Esophagus muscularis mucosa (tissue), 4 donors: ENCODE measurements around the gene ARID5B. TPM values are rescaled to one million over a fixed set of nuclear protein-coding genes. Genes with fewer than 3 reads are reported as not detected.

Experiments
- DNase-seq: peaks from one replicate; pipeline ENCODE4 v3.0.0-alpha.2; 2017; ENCODE audit errors: extremely low spot score
- H3K27ac ChIP-seq, 4 donors: fragments of 200-600 bp; sonication (generic); replicated peaks in 1 of 4; 1 replicate in 3 of 4; 2 replicates in 1 of 4; pipeline ENCODE4 v1.5.1; 2016 to 2019; ENCODE audit warnings: mild to moderate bottlenecking in 1 of 4
- H3K27me3 ChIP-seq, 4 donors: fragments of 200-600 bp; sonication (generic); one replicate each; pipeline versions ENCODE4 v1.5.1 to v1.6.0; 2016 to 2019
- H3K36me3 ChIP-seq, 4 donors: fragments of 200-600 bp; sonication (generic); one replicate each; pipeline ENCODE4 v1.5.1; 2016 to 2019
- H3K4me1 ChIP-seq, 4 donors: fragments of 200-600 bp; sonication (generic); one replicate each; pipeline ENCODE4 v1.5.1; 2016 to 2019
- H3K4me3 ChIP-seq, 4 donors: fragments of 200-600 bp; sonication (generic); 1 replicate in 2 of 4; 2 replicates in 2 of 4; pipeline ENCODE4 v1.5.1; 2016 to 2019; ENCODE audit warnings: mild to moderate bottlenecking in 4 of 4, moderate library complexity in 1 of 4
- H3K9me3 ChIP-seq, 4 donors: fragments of 200-600 bp; sonication (generic); 1 replicate in 3 of 4; 2 replicates in 1 of 4; pipeline ENCODE4 v1.5.1; 2016 to 2019
- CTCF ChIP-seq, 3 experiments: fragments of 200-600 bp in 2 of 3; fragments of 450-650 bp in 1 of 3; sonication (generic) in 2 of 3; IDR thresholded peaks; one replicate each; pipeline ENCODE4 v1.5.1; 2017 to 2019; ENCODE audit warnings: antibody characterized with exemption in 3 of 3, mild to moderate bottlenecking in 2 of 3, moderate library complexity in 1 of 3
- EP300 ChIP-seq: sonication (generic); formaldehyde crosslinking; IDR thresholded peaks from one replicate; pipeline ENCODE4 v1.6.1; 2017; ENCODE audit warnings: antibody characterized with exemption
- POLR2A ChIP-seq: fragments of 450-650 bp; IDR thresholded peaks from one replicate; pipeline ENCODE4 v1.6.1; 2017; ENCODE audit warnings: antibody characterized with exemption, moderate library complexity, mild to moderate bottlenecking, low read depth
- POLR2AphosphoS5 ChIP-seq, 2 donors: sonication (generic); formaldehyde crosslinking; IDR thresholded peaks; one replicate each; pipeline ENCODE4 v1.6.1; 2017; ENCODE audit warnings: antibody characterized with exemption in 2 of 2
- WGBS: methylation state at CpG from one replicate; pipeline ENCODE4 v1.1.5; 2018; 5-methylcytosine and 5-hydroxymethylcytosine counted together
- intact Hi-C: fragments of 100-400 bp; cut with DNase I; formaldehyde crosslinking; loops from one replicate; pipeline ENCODE4 v1.15.1; 2023
- total RNA-seq, 4 donors: library from RNA; depleted of rRNA; stranded (reverse); fragments of >200 nt; gene quantifications; one replicate each; pipeline versions ENCODE4 v1.1.0 to v1.2.1, GENCODE V29; 2016

ARID5B gene
- total RNA-seq, 4 donors from 2014 or later = 33.6 to 150 (median 64.9) TPM

- no peaks in the 10 kb centered on the region for H3K9me3 ChIP-seq
- peaks cover 24 to 30% (median 24%) of the 10 kb centered on the region in 4 donors for H3K4me1 ChIP-seq
- DNase-seq = no peak
- TF ChIP-seq CTCF (IDR thresholded peaks at IDR 0.05) (no peak), POLR2A (no peak), POLR2AphosphoS5 (IDR thresholded peaks at IDR 0.05) (no peak), EP300 (no peak)
- no peak overlapping the region for H3K27ac ChIP-seq
- intact Hi-C loops = no loop called here
- peaks cover 0 to 3% (median 0%) of the 10 kb centered on the region in 4 donors for H3K36me3 ChIP-seq
- 97% methylated on average over 6 of the region's 6 CpGs for WGBS
- no peaks in the 10 kb centered on the region for H3K27me3 ChIP-seq
- H3K4me3 ChIP-seq = no peak overlapping the region
Observed at GRCh38 chr10:62012318-62012717, 110.8 kb downstream of the ARID5B start.

- H3K27ac ChIP-seq = no peak overlapping the region
- intact Hi-C loops = no loop called here
- DNase-seq = no peak
- peaks cover 0 to 3% (median 0%) of the 10 kb centered on the region in 4 donors for H3K36me3 ChIP-seq
- no peak overlapping the region for H3K4me3 ChIP-seq
- WGBS = 96% methylated on average over 3 of the region's 3 CpGs
- no peaks in the 10 kb centered on the region for H3K9me3 ChIP-seq
- H3K27me3 ChIP-seq = no peaks in the 10 kb centered on the region
- peaks cover 38 to 46% (median 42%) of the 10 kb centered on the region in 4 donors for H3K4me1 ChIP-seq
- TF ChIP-seq POLR2AphosphoS5 (IDR thresholded peaks at IDR 0.05) (no peak), POLR2A (no peak)
Observed at GRCh38 chr10:62014510-62014909, 113.0 kb downstream of the ARID5B start.

- no peak for TF ChIP-seq EP300
- TF ChIP-seq POLR2A = no peak
- TF ChIP-seq POLR2AphosphoS5 (IDR thresholded peaks at IDR 0.05) = no peak
- TF ChIP-seq CTCF (IDR thresholded peaks at IDR 0.05) = no peak
- DNase-seq = no peak
Observed at GRCh38 chr10:62015994-62016393, 114.5 kb downstream of the ARID5B start.

GRCh38 chr10:62016623-62017490 is 115.4 kb downstream of the ARID5B start:
- TF ChIP-seq EP300 (no peak), POLR2A (no peak), CTCF (IDR thresholded peaks at IDR 0.05) (no peak), POLR2AphosphoS5 (IDR thresholded peaks at IDR 0.05) (no peak)
- Histone ChIP-seq H3K9me3 (no peaks in the 10 kb centered on the region), H3K27ac (peak overlapping the region; percentile 64 to 80 (median 78)), H3K27me3 (no peaks in the 10 kb centered on the region), H3K4me3 (no peak overlapping the region), H3K4me1 (peaks cover 51 to 62% (median 57%) of the 10 kb centered on the region in 4 donors), H3K36me3 (peaks cover 0 to 3% (median 0%) of the 10 kb centered on the region in 4 donors)
- WGBS = 60% methylated on average over 10 of the region's 10 CpGs
- intact Hi-C loops = no loop called here
- no peak for DNase-seq

More at GRCh38 chr10:62015994-62016393, 114.5 kb downstream of the ARID5B start:
- Histone ChIP-seq H3K27me3 (no peaks in the 10 kb centered on the region), H3K27ac (peak overlapping the region in 2 of 4 donors; percentile 78 to 79), H3K4me1 (peaks cover 49 to 53% (median 50%) of the 10 kb centered on the region in 4 donors), H3K36me3 (peaks cover 0 to 3% (median 0%) of the 10 kb centered on the region in 4 donors), H3K9me3 (no peaks in the 10 kb centered on the region), H3K4me3 (no peak overlapping the region)
- 86% methylated on average over 1 of the region's 6 CpGs for WGBS
- intact Hi-C loops = no loop called here

GRCh38 chr10:62017491-62017870 is 116.0 kb downstream of the ARID5B start:
- Histone ChIP-seq H3K4me1 (peaks cover 51 to 68% (median 58%) of the 10 kb centered on the region in 4 donors), H3K27ac (peak overlapping the region; percentile 64 to 80 (median 78))
- intact Hi-C loops = no loop called here

More at GRCh38 chr10:62017491-62017870, 116.0 kb downstream of the ARID5B start:
- no peak for DNase-seq
- Histone ChIP-seq H3K36me3 (no peaks in the 10 kb centered on the region), H3K9me3 (no peaks in the 10 kb centered on the region), H3K4me3 (no peak overlapping the region), H3K27me3 (no peaks in the 10 kb centered on the region)
- TF ChIP-seq POLR2A = no peak
- no peak for TF ChIP-seq POLR2AphosphoS5 (IDR thresholded peaks at IDR 0.05)
- no peak for TF ChIP-seq EP300
- TF ChIP-seq CTCF (IDR thresholded peaks at IDR 0.05) = no peak
